Astrocyte of the cerebellum (primary cell): ENCODE measurements around the gene RAD51B.

ENCODE experiments used
- DNase-seq: peaks from one replicate; pipeline ENCODE4 v3.0.0-alpha.2; 2011; ENCODE audit warnings: low read depth
- H3K4me3 ChIP-seq: 2 replicates; pipeline ENCODE4 v1.5.1; 2011; ENCODE audit warnings: mild to moderate bottlenecking, low read depth, low read length, moderate library complexity
- in situ Hi-C: cut with HindIII; loops from 2 replicates; pipeline ENCODE4 v1.10.0; 2017; ENCODE audit warnings: low sequenced_read_pairs
- TF ChIP-seq, protein P1 (sequence below): IDR thresholded peaks from 2 replicates; pipeline ENCODE4 v1.5.1; 2012; ENCODE audit warnings: low read length, low read depth, moderate library complexity, mild to moderate bottlenecking; ENCODE audit errors: missing control alignments

Gene RAD51B

DNA sequence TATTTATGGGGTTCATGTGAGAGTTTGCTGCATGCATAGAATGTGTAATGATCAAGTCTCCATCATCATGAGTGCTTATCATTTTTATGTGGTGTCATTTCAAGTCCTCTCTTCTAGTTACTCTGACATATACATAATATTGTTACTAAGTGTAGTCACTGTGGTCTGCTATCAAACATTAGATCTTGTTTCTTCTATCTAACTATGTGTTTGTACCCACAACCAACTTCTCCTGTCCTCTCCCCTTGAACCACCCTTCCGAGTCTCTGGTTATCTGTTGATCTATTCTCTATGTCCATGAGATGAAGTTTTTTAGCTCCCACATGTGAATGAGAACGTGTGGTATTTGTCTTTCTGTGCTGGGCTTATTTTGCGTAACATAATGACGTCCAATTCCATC is 107.7 kb downstream of the RAD51B start:
- TF ChIP-seq, protein P1, sequence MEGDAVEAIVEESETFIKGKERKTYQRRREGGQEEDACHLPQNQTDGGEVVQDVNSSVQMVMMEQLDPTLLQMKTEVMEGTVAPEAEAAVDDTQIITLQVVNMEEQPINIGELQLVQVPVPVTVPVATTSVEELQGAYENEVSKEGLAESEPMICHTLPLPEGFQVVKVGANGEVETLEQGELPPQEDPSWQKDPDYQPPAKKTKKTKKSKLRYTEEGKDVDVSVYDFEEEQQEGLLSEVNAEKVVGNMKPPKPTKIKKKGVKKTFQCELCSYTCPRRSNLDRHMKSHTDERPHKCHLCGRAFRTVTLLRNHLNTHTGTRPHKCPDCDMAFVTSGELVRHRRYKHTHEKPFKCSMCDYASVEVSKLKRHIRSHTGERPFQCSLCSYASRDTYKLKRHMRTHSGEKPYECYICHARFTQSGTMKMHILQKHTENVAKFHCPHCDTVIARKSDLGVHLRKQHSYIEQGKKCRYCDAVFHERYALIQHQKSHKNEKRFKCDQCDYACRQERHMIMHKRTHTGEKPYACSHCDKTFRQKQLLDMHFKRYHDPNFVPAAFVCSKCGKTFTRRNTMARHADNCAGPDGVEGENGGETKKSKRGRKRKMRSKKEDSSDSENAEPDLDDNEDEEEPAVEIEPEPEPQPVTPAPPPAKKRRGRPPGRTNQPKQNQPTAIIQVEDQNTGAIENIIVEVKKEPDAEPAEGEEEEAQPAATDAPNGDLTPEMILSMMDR, result no peak
- in situ Hi-C loops, result no loop called here
- DNase-seq, result no peak
- H3K4me3 ChIP-seq, result no peak overlapping the region

DNA sequence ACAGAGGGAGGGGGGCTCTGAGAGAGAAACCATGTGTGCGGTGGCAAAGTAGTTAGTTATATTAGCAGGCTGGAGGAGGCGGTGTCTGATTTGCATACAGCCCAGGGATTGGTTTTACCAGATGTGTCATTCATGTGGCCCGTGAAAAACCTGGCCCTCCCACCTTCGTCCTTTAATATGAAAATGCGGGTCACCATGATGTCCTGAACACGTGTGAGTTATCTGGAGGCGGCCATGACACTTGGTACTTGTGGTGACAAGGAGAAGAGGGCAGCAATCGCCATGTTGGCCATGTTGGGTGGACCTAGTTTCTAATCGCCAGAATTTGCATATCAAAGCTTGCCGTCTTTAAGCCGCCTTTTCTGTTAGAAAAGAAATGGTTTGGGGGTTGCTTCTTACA is 108.8 kb downstream of the RAD51B start:
- no peak overlapping the region for H3K4me3 ChIP-seq
- no peak for DNase-seq
- in situ Hi-C loops, result no loop called here
- TF ChIP-seq, protein P1, result no peak

DNA sequence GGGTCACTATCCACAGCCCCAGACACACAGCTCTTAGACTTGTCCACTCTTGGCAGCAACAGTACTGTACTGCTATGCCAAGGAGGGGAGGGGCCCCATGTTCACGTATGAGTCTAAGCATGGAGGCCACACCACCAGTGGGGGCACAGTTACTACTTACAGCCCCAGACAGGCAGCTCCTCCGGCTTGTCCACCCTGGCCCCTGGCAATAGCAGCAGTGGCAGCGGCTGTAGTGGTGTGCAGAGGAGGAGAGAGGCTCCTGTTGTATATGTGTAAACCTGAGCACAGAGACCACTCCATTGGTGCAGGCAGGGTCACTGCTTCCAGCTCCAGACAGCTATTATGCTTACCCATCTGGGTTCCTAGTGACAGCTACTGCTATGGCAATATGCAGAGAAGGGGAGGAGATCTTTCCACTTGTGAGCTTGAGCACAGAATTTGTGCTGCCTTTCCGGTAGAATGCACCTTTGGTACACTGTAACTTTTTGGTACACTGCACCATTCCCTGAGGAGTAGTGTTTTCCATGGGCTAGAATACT is 113.2 kb downstream of the RAD51B start:
- H3K4me3 ChIP-seq, result no peak overlapping the region
- TF ChIP-seq, protein P1, result no peak
- in situ Hi-C loops, result no loop called here
- no peak for DNase-seq

DNA sequence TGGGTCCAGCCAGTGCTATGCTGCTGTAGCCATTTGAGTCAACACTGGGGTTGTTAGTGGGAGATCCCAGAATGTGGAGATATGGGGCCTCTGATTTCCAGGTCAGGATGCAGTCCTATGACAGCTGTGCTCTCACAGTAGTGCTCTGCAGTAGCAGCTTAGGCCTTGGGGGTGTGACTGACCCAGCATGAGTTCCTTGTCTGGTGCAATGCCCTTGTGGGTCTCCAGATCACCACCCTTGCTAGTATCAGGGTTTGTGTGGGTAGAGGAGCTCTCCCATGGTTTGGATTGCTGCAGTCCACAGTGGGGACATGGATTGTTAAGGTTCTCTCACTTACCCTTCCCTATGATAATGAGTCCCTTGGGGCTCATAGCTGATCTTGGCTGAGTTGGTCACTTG is 113.7 kb downstream of the RAD51B start:
- DNase-seq, result no peak
- TF ChIP-seq, protein P1, result no peak
- in situ Hi-C loops, result no loop called here
- no peak overlapping the region for H3K4me3 ChIP-seq

DNA sequence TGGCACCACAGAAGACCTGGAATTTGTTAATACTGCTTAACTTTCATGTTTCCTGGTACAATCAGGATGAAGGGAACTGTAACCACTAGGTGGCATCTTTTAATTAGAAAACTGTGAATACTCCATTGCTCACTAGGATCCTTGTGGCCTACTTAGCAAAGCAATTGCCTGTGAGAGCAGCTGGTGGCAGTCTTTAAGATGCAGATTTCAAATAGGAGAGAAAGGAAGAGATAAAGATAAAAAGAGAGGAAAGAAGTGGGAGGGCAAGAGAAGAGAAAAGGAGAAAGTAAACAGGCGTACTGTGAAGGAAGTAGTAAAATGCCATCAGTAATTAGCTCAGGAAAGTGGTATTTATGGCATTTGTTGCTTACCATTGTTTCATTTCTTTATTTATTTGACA is 114.5 kb downstream of the RAD51B start:
- DNase-seq, result peak; percentile 77

DNA sequence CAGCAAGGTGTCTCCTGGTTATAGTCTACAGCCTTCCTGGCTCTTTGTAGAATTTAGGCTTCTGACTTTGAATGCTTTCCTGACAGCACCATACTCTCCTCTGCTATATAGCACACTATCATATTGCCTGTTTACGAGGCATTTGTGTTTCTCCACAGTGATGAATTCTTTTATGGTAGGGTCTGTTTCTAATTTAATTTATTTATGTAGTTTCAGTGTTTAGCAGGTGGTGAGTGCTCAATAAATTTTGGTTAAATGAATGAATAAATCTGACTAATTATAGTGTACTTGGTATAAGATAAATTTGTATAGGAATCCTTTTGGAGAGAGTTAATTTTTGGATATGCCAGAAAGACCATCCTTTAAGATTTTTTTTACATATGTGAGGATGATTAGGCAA is 115.3 kb downstream of the RAD51B start:
- no peak for DNase-seq
- in situ Hi-C loops, result no loop called here
- H3K4me3 ChIP-seq, result no peak overlapping the region
- TF ChIP-seq, protein P1, result no peak

More for the DNA sequence above, 114.5 kb downstream of the RAD51B start:
- TF ChIP-seq, protein P1, result peak; percentile 71
- in situ Hi-C loops, result no loop called here
- no peak overlapping the region for H3K4me3 ChIP-seq

DNA sequence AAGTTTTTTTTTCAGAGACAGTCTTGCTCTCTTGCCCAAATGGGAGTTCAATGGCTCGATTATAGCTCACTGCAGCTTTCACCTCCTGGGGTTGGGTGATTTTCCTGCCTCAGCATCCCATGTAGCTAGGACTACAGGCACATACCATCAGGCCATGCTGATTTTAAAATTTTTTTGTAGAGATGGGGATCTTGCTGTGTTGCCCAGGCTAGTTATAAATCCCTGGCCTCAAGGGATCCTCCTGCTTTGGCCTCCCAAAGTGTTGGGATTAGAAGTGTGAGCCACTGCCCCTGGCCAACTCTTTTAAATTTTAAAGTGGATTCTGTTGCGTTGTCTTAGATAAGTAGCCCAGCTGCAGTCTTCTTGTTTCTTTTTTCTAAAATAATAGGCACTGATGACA is 115.8 kb downstream of the RAD51B start:
- in situ Hi-C loops, result no loop called here
- DNase-seq, result no peak
- no peak overlapping the region for H3K4me3 ChIP-seq
- TF ChIP-seq, protein P1, result no peak
